GM12878 (cell line): ENCODE measurements around the gene DMRTA2. TPM values are rescaled to one million over a fixed set of nuclear protein-coding genes. Genes with fewer than 3 reads are reported as not detected.

Experiments used
- ATAC-seq: fragments of 200-7000 bp; cut with Tn5 transposase; 3 replicates; pipeline ENCODE4 v1.9.1; 2020; ENCODE audit warnings: mild to moderate bottlenecking, moderate library complexity
- BruUV-seq: library from RNA; stranded (reverse); fragments of 400-500 nt; replicated peaks from 2 replicates; lab custom pipeline; 2021; lab: Mats Ljungman, UMichigan
- CTCF ChIA-PET: fragments of 300-600 bp; sonication (Branson Sonifier 250); formaldehyde crosslinking; extraction: SDS; loops from one replicate; lab custom pipeline; 2021; ENCODE audit warnings: inconsistent platforms; lab: Yijun Ruan, JAX
- POLR2A ChIA-PET: fragments of 350-600 bp; formaldehyde crosslinking; extraction: SDS; loops from one replicate; lab custom pipeline; 2021; ENCODE audit warnings: inconsistent platforms; lab: Charles Lee
- RAD21 ChIA-PET: fragments of 300-600 bp; sonication (Branson Sonifier 250); formaldehyde crosslinking; loops from one replicate; lab custom pipeline; 2023; ENCODE audit warnings: antibody characterized with exemption; ENCODE audit not compliant: unreplicated experiment; lab: Charles Lee
- SMC1A ChIA-PET: fragments of 300-600 bp; sonication (Branson Sonifier 250); formaldehyde crosslinking; loops from one replicate; lab custom pipeline; 2023; ENCODE audit not compliant: unreplicated experiment, uncharacterized antibody; lab: Charles Lee
- DNase-seq: peaks from one replicate; pipeline ENCODE4 v3.0.0-alpha.2; 2011; ENCODE audit warnings: low read depth, low spot score
- FAIRE-seq: peaks from 3 replicates; lab custom pipeline; 2011; peaks lifted over from hg19 to GRCh38; lab: Jason Lieb, UNC
- H2AFZ ChIP-seq: 2 replicates; pipeline ENCODE4 v1.6.0; 2011; ENCODE audit warnings: low read depth, low read length, control low read depth; ENCODE audit not compliant: control insufficient read depth
- H3K27ac ChIP-seq: 2 replicates; pipeline ENCODE4 v1.5.1; 2011; ENCODE audit warnings: control low read depth; ENCODE audit not compliant: control insufficient read depth, insufficient read depth
- H3K27me3 ChIP-seq, 2 experiments: replicated peaks in 1 of 2; 2 replicates each; pipeline versions ENCODE4 v1.6.0 to v1.6.1; 2011; ENCODE audit warnings: low read length in 1 of 2; ENCODE audit not compliant: control insufficient read depth in 2 of 2, insufficient read depth in 2 of 2
- H3K36me3 ChIP-seq, 2 experiments: 2 replicates each; pipeline ENCODE4 v1.5.1; 2011; ENCODE audit warnings: low read length in 1 of 2; ENCODE audit not compliant: control insufficient read depth in 2 of 2, insufficient read depth in 2 of 2
- H3K4me1 ChIP-seq: 2 replicates; pipeline ENCODE4 v1.6.1; 2011; ENCODE audit warnings: mild to moderate bottlenecking, low read length, moderate library complexity, mixed read lengths; ENCODE audit not compliant: control insufficient read depth, insufficient read depth
- H3K4me2 ChIP-seq: 2 replicates; pipeline ENCODE4 v1.6.0; 2011; ENCODE audit warnings: control low read depth; ENCODE audit not compliant: control insufficient read depth, insufficient read depth
- H3K4me3 ChIP-seq: fragments of 200-600 bp; sonication (generic); 2 replicates; pipeline ENCODE4 v1.5.1; 2016
- H3K79me2 ChIP-seq: 2 replicates; pipeline ENCODE4 v1.6.0; 2011; ENCODE audit warnings: low read length; ENCODE audit not compliant: control insufficient read depth, insufficient read depth
- H3K9ac ChIP-seq: 2 replicates; pipeline ENCODE4 v1.8.0; 2011; ENCODE audit warnings: low read length, control low read depth, mixed read lengths; ENCODE audit not compliant: control insufficient read depth, insufficient read depth
- H3K9me3 ChIP-seq: replicated peaks from 3 replicates; pipeline ENCODE4 v1.5.1; 2011; ENCODE audit warnings: mild to moderate bottlenecking, low read length; ENCODE audit not compliant: control insufficient read depth, insufficient read depth
- H4K20me1 ChIP-seq: 2 replicates; pipeline ENCODE4 v1.6.0; 2011; ENCODE audit not compliant: control insufficient read depth, insufficient read depth
- ELK1 ChIP-seq: IDR thresholded peaks from 2 replicates; pipeline ENCODE4 v1.6.1; 2012; ENCODE audit warnings: low read depth, low read length, improper control_type of control experiment
- EZH2 ChIP-seq: IDR thresholded peaks from 2 replicates; pipeline ENCODE4 v1.6.1; 2012; ENCODE audit warnings: low read depth, mild to moderate bottlenecking, control low read depth, inconsistent platforms, low read length, borderline replicate concordance; ENCODE audit not compliant: control insufficient read depth
- JUNB ChIP-seq: IDR thresholded peaks from 2 replicates; pipeline ENCODE4 v1.6.1; 2016; ENCODE audit warnings: antibody characterized with exemption, mild to moderate bottlenecking
- LARP7 ChIP-seq: fragments of 450-650 bp; IDR thresholded peaks from 2 replicates; pipeline ENCODE4 v1.6.1; 2017; ENCODE audit warnings: mild to moderate bottlenecking
- MYB ChIP-seq: fragments of 150-350 bp; IDR thresholded peaks from 2 replicates; pipeline ENCODE4 v1.6.1; 2014; ENCODE audit warnings: mild to moderate bottlenecking, low read depth, low read length, borderline replicate concordance
- SUZ12 ChIP-seq: fragments of 200-600 bp; sonication (generic); IDR thresholded peaks from one replicate; pipeline ENCODE4 v1.6.1; 2018; ENCODE audit warnings: antibody characterized with exemption, mild to moderate bottlenecking; ENCODE audit not compliant: unreplicated experiment
- ZNF622 ChIP-seq: fragments of 450-650 bp; IDR thresholded peaks from 2 replicates; pipeline ENCODE4 v1.6.1; 2017; ENCODE audit warnings: mild to moderate bottlenecking, inconsistent platforms
- WGBS: methylation state at CpG from one replicate; pipeline ENCODE4 v1.1.6; 2016; ENCODE audit warnings: low lambda C conversion rate; ENCODE audit not compliant: insufficient replicate concordance, insufficient coverage; ENCODE audit errors: missing lambda C conversion rate; 5-methylcytosine and 5-hydroxymethylcytosine counted together
- in situ Hi-C: fragments of 300-500 bp; cut with MboI; formaldehyde crosslinking; loops from 9 replicates; pipeline ENCODE4 v1.14.3; 2018; ENCODE audit warnings: mixed read lengths
- intact Hi-C: fragments of 100-400 bp; cut with micrococcal nuclease; formaldehyde crosslinking; loops from one replicate; pipeline ENCODE4 v1.14.2; 2022; ENCODE audit not compliant: unreplicated experiment
- polyA plus RNA-seq, 11 experiments: library from polyadenylated mRNA; depleted of rRNA in 4 of 11; unstranded in 6 of 11; stranded (reverse) in 5 of 11; fragments of >200 nt; fragmentation: Nextera tagmentation in 4 of 11; fragmentation: Illumina TruSeq in 1 of 11; extraction: Ambion mirVana in 4 of 11; extraction: Trizol in 1 of 11; gene quantifications; 1 replicate in 1 of 11; 2 replicates in 10 of 11; pipeline versions ENCODE4 v1.2.1 to v1.2.3, GENCODE V29; 2011 to 2016; ENCODE audit warnings: inconsistent platforms in 2 of 11, missing spikeins in 2 of 11, low read depth in 1 of 11
- total RNA-seq, 4 experiments: library from RNA; depleted of rRNA in 3 of 4; stranded (reverse); fragments of >200 nt in 3 of 4; fragmentation: Illumina TruSeq in 1 of 4; extraction: Trizol in 1 of 4; gene quantifications; 2 replicates each; pipeline versions ENCODE4 v1.2.1 to v1.2.3, GENCODE V29; 2013 to 2021

Gene DMRTA2
- total and polyA plus RNA-seq, 10 of the 15 experiments (the other 5 are each of a cell fraction or from before 2014, with no cell fraction given) = not detected

DNA sequence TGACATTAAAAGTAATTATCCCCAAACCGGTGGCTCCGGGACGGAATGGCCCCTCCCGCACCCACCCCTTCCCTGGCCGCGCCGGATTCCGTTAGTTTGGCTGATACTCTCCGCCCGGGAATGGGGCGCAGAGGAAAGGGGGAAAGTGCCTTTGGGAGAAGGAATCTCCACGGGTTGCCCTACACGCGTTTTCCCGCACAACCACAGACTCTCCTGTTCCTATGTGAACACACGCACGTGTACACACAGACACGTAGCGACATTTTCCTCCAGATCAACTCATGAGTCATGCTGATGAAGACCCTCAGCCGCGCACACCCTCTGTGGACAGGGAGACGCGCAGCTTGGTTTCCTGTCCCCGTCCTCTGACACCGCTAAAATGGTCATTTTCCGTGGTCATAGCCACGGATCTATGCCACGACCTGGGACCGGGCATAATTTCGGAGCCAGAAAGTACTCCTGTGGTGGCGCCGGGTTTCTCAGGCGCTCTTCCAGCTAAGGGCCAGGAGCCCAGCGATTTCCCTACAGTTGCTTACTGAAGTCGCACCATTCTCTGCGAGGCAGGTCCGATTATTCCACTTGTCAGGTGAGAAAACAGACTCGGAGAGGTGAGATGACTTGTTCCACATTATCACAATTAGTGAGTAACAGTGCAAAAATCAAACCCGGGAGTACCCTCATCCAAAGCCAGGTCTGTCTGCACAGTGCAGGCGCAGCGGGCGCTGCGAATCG lies 4.0 kb upstream of the DMRTA2 start:
- in situ Hi-C loops (no loop called here), intact Hi-C loops (no loop called here)
- Histone ChIP-seq H3K36me3 (no peaks in the 10 kb centered on the region), H3K4me3 (no peak overlapping the region), H3K27ac (no peak overlapping the region), H3K4me1 (no peaks in the 10 kb centered on the region), H3K4me2 (no peak overlapping the region), H3K27me3 (peaks cover 30 to 44% of the 10 kb centered on the region in 2 experiments), H3K79me2 (no peaks in the 10 kb centered on the region), H2AFZ (no peak overlapping the region), H3K9ac (no peak overlapping the region), H3K9me3 (no peaks in the 10 kb centered on the region; the same call in 1 of the 3 replicates), H4K20me1 (no peaks in the 10 kb centered on the region)
- 33% methylated on average over 43 of the region's 44 CpGs for WGBS
- ChIA-PET SMC1A (no interaction called here), CTCF (no interaction called here), POLR2A (no interaction called here), RAD21 (no interaction called here)
- TF ChIP-seq LARP7 (no peak), SUZ12 (peak; percentile 32), MYB (no peak), JUNB (no peak), ZNF622 (no peak), EZH2 (0 out of 2 replicates have a peak, but pooled peaks have one; percentile 69), ELK1 (no peak)
- no peak for DNase-seq
- no peak for ATAC-seq
- BruUV-seq = no TSS peak
- no peak for FAIRE-seq
